Colonic mucosa (tissue), 4 donors: ENCODE data around the gene TXNL1. TPM values are rescaled to one million over a fixed set of nuclear protein-coding genes. Genes with fewer than 3 reads are reported as not detected.
A peak's percentile ranks its signal among the peaks of the same experiment; 100 is the strongest.

ENCODE experiments used
- DNase-seq: peaks from one replicate; pipeline ENCODE4 v3.0.0-alpha.2; 2020
- H3K27ac ChIP-seq: fragments of 200-600 bp; one replicate; pipeline ENCODE4 v1.8.0; 2021
- H3K27me3 ChIP-seq: fragments of 200-600 bp; one replicate; pipeline ENCODE4 v1.8.0; 2021
- H3K36me3 ChIP-seq: fragments of 200-600 bp; one replicate; pipeline ENCODE4 v1.8.0; 2021
- H3K4me1 ChIP-seq: fragments of 200-600 bp; one replicate; pipeline ENCODE4 v1.8.0; 2021; ENCODE audit warnings: mild to moderate bottlenecking
- H3K4me3 ChIP-seq: fragments of 200-600 bp; one replicate; pipeline ENCODE4 v1.8.0; 2021
- H3K9ac ChIP-seq, 2 donors: one replicate each; pipeline ENCODE4 v1.7.0; 2013; ENCODE audit warnings: control low read depth in 2 of 2, low read depth in 2 of 2, low read length in 2 of 2
- H3K9me3 ChIP-seq: fragments of 200-600 bp; one replicate; pipeline ENCODE4 v1.8.0; 2021
- intact Hi-C: fragments of 100-400 bp; cut with DNase I; formaldehyde crosslinking; loops from one replicate; pipeline ENCODE4 v1.14.1; 2022
- total RNA-seq, 2 donors: library from RNA; stranded (reverse); fragmentation: NEBNext Ultra II Directional in 1 of 2; extraction: Animal tissue kit (Norgen Biotek cat#: 25700) in 1 of 2; gene quantifications; one replicate each; pipeline ENCODE4 v1.2.1, GENCODE V29; 2021
- TF ChIP-seq, protein P1 (sequence below): fragments of 200-600 bp; IDR thresholded peaks from one replicate; pipeline ENCODE4 v1.8.0; 2022; ENCODE audit warnings: antibody characterized with exemption, mild to moderate bottlenecking
- donor health status: healthy.
- donor health status: DM: no; HTN: no; CAD: no.
- donor health status: DM: no; HTN: no; CAD: no.

The TXNL1 gene
- total RNA-seq, 2 donors from 2014 or later, result 67.7 to 69.4 TPM

- no peaks in the 10 kb centered on the region for H3K36me3 ChIP-seq
- H3K9ac ChIP-seq, result peak overlapping the region; percentile 75 to 97
- H3K27ac ChIP-seq, result peak overlapping the region; percentile 89
- intact Hi-C loops, result no loop called here
- no peaks in the 10 kb centered on the region for H3K27me3 ChIP-seq
- no peak for DNase-seq
- peaks cover 13% of the 10 kb centered on the region for H3K4me1 ChIP-seq
- no peaks in the 10 kb centered on the region for H3K9me3 ChIP-seq
- TF ChIP-seq, protein P1, sequence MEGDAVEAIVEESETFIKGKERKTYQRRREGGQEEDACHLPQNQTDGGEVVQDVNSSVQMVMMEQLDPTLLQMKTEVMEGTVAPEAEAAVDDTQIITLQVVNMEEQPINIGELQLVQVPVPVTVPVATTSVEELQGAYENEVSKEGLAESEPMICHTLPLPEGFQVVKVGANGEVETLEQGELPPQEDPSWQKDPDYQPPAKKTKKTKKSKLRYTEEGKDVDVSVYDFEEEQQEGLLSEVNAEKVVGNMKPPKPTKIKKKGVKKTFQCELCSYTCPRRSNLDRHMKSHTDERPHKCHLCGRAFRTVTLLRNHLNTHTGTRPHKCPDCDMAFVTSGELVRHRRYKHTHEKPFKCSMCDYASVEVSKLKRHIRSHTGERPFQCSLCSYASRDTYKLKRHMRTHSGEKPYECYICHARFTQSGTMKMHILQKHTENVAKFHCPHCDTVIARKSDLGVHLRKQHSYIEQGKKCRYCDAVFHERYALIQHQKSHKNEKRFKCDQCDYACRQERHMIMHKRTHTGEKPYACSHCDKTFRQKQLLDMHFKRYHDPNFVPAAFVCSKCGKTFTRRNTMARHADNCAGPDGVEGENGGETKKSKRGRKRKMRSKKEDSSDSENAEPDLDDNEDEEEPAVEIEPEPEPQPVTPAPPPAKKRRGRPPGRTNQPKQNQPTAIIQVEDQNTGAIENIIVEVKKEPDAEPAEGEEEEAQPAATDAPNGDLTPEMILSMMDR, result no peak
- peak overlapping the region; percentile 62 for H3K4me3 ChIP-seq
Observed at GRCh38 chr18:56637176-56637575, 1.2 kb downstream of the TXNL1 start.

GRCh38 chr18:56635007-56635406, 3.4 kb downstream of the TXNL1 start:
- intact Hi-C loops, result no loop called here
- DNase-seq, result no peak
- TF ChIP-seq, protein P1, result no peak
- H3K4me1 ChIP-seq, result peaks cover 17% of the 10 kb centered on the region
- no peak overlapping the region for H3K9ac ChIP-seq
- H3K4me3 ChIP-seq, result no peak overlapping the region
- H3K36me3 ChIP-seq, result no peaks in the 10 kb centered on the region
- H3K9me3 ChIP-seq, result no peaks in the 10 kb centered on the region
- no peaks in the 10 kb centered on the region for H3K27me3 ChIP-seq
- H3K27ac ChIP-seq, result no peak overlapping the region

DNA sequence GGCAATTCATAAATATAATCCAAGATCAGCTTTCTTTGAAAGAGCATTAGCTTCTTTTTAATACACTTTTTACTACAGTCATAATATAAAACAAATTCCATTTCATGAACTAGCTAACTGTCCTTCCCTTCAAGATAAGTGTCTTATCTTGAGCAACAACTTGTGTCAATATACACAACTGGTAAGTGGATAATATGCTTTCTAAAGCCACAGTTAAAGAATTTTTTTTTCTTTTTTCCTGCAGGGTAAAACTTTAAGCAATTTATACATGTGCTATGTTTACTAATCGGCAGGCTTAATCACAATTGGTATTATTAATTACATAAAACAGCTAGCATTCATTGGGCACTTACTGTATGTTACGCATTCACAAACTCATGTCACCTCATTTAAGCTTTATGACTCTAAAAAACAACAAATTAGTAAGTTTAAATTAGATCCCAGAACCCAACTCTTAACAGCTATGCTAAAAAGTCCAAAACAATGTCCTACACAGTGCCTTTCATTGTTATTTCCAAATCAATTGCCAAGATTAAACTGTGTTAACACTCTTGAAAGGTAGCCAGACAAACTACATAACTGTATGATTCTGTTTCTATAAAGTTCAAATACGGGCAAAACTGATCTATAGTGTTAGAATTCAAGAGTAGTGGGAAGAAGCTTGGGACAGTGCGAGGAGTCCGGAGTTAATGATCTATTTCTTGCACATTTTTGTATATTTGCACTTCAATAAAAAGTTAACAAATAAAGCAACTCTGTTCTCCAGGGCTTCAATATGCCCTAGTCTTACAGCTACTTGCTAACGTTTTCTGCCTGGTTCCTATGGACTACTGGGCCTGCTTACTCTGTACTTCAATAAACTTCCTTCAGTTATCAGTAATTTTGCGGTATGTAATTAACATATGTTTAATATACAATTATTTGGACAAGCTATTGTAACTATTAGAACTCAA, 6.0 kb downstream of the TXNL1 start:
- Histone ChIP-seq H3K9ac (peak overlapping the region in 1 of 2 donors; percentile 14), H3K4me1 (peaks cover 17% of the 10 kb centered on the region), H3K9me3 (no peaks in the 10 kb centered on the region), H3K27ac (no peak overlapping the region), H3K36me3 (no peaks in the 10 kb centered on the region), H3K4me3 (no peak overlapping the region), H3K27me3 (no peaks in the 10 kb centered on the region)
- no peak for DNase-seq
- intact Hi-C loops, result no loop called here
- TF ChIP-seq, protein P1, result no peak

DNA sequence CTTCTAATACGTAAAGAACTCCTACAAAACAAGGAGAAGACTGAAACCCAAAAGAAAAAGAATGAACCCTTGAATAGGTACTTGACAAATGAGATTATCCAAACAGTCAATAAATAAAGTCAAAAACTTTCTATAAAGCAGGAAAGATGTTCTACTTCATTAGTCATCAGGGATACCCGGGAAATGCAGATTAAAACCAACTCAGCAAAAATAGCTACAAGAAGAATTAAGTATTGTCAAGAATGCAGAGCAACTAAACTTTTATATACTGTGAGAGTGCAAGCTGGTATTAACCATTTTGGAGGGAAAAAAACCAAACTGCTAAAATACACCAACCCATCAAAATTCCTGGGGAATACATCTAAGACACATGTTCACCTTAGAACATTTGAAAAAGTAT, 10.4 kb downstream of the TXNL1 start:
- Histone ChIP-seq H3K4me1 (peaks cover 10% of the 10 kb centered on the region), H3K4me3 (no peak overlapping the region), H3K36me3 (no peaks in the 10 kb centered on the region), H3K27ac (no peak overlapping the region), H3K9ac (no peak overlapping the region), H3K9me3 (no peaks in the 10 kb centered on the region), H3K27me3 (no peaks in the 10 kb centered on the region)
- no peak for DNase-seq
- TF ChIP-seq, protein P1, result no peak
- intact Hi-C loops, result no loop called here

GRCh38 chr18:56615738-56616520, 22.5 kb downstream of the TXNL1 start:
- peaks cover 4% of the 10 kb centered on the region for H3K4me1 ChIP-seq
- intact Hi-C loops, result no loop called here
- H3K9me3 ChIP-seq, result no peaks in the 10 kb centered on the region
- H3K27ac ChIP-seq, result peak overlapping the region; percentile 33
- TF ChIP-seq, protein P1, result no peak
- peak; percentile 61 for DNase-seq
- no peaks in the 10 kb centered on the region for H3K27me3 ChIP-seq
- H3K4me3 ChIP-seq, result no peak overlapping the region
- H3K36me3 ChIP-seq, result no peaks in the 10 kb centered on the region
- no peak overlapping the region for H3K9ac ChIP-seq
